Prostate gland (tissue), 2 donors: Measurements from ENCODE around the gene NHS.

Experiments
- CTCF ChIP-seq, 4 experiments: fragments of 200-600 bp in 2 of 4; fragments of 450-650 bp in 2 of 4; sonication (generic) in 2 of 4; IDR thresholded peaks; 1 replicate in 3 of 4; 2 replicates in 1 of 4; pipeline ENCODE4 v1.5.1; 2016 to 2019; ENCODE audit warnings: antibody characterized with exemption in 4 of 4, mild to moderate bottlenecking in 2 of 4, moderate library complexity in 2 of 4
- POLR2A ChIP-seq: fragments of 450-650 bp; IDR thresholded peaks from one replicate; pipeline ENCODE4 v1.6.1; 2016; ENCODE audit warnings: antibody characterized with exemption, mild to moderate bottlenecking

GRCh38 chrX:17591741-17592110 lies 216.7 kb downstream of the NHS start:
- TF ChIP-seq POLR2A (no peak), CTCF (IDR thresholded peaks at IDR 0.05) (no peak)
